H1 (cell line): Measurements from ENCODE around the gene THRB. TPM values are rescaled to one million over a fixed set of nuclear protein-coding genes. Genes with fewer than 3 reads are reported as not detected.

Experiments used
- CTBP2 ChIP-seq: IDR thresholded peaks from 2 replicates; pipeline ENCODE4 v1.7.0; 2011; ENCODE audit warnings: borderline replicate concordance, mild to moderate bottlenecking, moderate library complexity, mixed read lengths, low read length; ENCODE audit not compliant: insufficient read depth, insufficient read length
- HDAC2 ChIP-seq, 2 experiments: fragments of 300-600 bp in 1 of 2; sonication (generic) in 1 of 2; IDR thresholded peaks; 2 replicates each; pipeline ENCODE4 v1.6.1; 2011 to 2012; ENCODE audit warnings: low read depth in 2 of 2, low read length in 2 of 2, mild to moderate bottlenecking in 2 of 2, moderate library complexity in 2 of 2, borderline replicate concordance in 1 of 2, inconsistent platforms in 1 of 2
- SIRT6 ChIP-seq: IDR thresholded peaks from one replicate; pipeline ENCODE4 v1.7.1; 2012; ENCODE audit warnings: low read length, inconsistent platforms
- SIX5 ChIP-seq: IDR thresholded peaks from 2 replicates; pipeline ENCODE4 v1.6.1; 2011; ENCODE audit warnings: mild to moderate bottlenecking, low read depth, low read length
- SRF ChIP-seq: IDR thresholded peaks from 2 replicates; pipeline ENCODE4 v1.6.1; 2011; ENCODE audit warnings: mild to moderate bottlenecking, low read depth, low read length, moderate library complexity
- YY1 ChIP-seq: IDR thresholded peaks from 2 replicates; pipeline ENCODE4 v1.6.1; 2011; ENCODE audit warnings: low read depth, mild to moderate bottlenecking, low read length
- polyA plus RNA-seq, 7 experiments: library from polyadenylated mRNA; depleted of rRNA in 3 of 7; stranded (reverse) in 5 of 7; unstranded in 2 of 7; fragments of >200 nt in 5 of 7; fragments of 200-250 nt in 2 of 7; gene quantifications; 1 replicate in 5 of 7; 2 replicates in 1 of 7; 4 replicates in 1 of 7; pipeline versions ENCODE4 v1.2.1 to v1.2.3, GENCODE V29; 2011 to 2013; ENCODE audit warnings: missing spikeins in 2 of 7, mixed read lengths in 2 of 7
- total RNA-seq: library from RNA; stranded (reverse); fragmentation: NEBNext Ultra II Directional; extraction: Animal tissue kit (Norgen Biotek cat#: 25700); gene quantifications from 2 replicates; pipeline ENCODE4 v1.2.1, GENCODE V29; 2021
- TF ChIP-seq, protein P1 (sequence below): fragments of 300-600 bp; sonication (generic); IDR thresholded peaks from 2 replicates; pipeline ENCODE4 v1.7.1; 2012; ENCODE audit warnings: low read length, moderate library complexity, mild to moderate bottlenecking, inconsistent platforms; ENCODE audit not compliant: insufficient replicate concordance
- TF ChIP-seq, protein P2 (sequence below), 3 experiments: IDR thresholded peaks; 1 replicate in 2 of 3; 2 replicates in 1 of 3; pipeline versions ENCODE4 v1.5.1 to v1.6.1; 2011; ENCODE audit warnings: low read length in 3 of 3, mild to moderate bottlenecking in 3 of 3, inconsistent platforms in 2 of 3, low read depth in 1 of 3, moderate library complexity in 1 of 3; ENCODE audit not compliant: insufficient read depth in 1 of 3; ENCODE audit errors: control extremely low read depth in 1 of 3

The THRB gene
- total and polyA plus RNA-seq, 2 of the 8 experiments (the other 6 are each of a cell fraction or from before 2014, with no cell fraction given), result 0.98 to 3.9 TPM

GRCh38 chr3:24306518-24306917 is 188.1 kb downstream of the THRB start (continued):
- TF ChIP-seq, protein P1, sequence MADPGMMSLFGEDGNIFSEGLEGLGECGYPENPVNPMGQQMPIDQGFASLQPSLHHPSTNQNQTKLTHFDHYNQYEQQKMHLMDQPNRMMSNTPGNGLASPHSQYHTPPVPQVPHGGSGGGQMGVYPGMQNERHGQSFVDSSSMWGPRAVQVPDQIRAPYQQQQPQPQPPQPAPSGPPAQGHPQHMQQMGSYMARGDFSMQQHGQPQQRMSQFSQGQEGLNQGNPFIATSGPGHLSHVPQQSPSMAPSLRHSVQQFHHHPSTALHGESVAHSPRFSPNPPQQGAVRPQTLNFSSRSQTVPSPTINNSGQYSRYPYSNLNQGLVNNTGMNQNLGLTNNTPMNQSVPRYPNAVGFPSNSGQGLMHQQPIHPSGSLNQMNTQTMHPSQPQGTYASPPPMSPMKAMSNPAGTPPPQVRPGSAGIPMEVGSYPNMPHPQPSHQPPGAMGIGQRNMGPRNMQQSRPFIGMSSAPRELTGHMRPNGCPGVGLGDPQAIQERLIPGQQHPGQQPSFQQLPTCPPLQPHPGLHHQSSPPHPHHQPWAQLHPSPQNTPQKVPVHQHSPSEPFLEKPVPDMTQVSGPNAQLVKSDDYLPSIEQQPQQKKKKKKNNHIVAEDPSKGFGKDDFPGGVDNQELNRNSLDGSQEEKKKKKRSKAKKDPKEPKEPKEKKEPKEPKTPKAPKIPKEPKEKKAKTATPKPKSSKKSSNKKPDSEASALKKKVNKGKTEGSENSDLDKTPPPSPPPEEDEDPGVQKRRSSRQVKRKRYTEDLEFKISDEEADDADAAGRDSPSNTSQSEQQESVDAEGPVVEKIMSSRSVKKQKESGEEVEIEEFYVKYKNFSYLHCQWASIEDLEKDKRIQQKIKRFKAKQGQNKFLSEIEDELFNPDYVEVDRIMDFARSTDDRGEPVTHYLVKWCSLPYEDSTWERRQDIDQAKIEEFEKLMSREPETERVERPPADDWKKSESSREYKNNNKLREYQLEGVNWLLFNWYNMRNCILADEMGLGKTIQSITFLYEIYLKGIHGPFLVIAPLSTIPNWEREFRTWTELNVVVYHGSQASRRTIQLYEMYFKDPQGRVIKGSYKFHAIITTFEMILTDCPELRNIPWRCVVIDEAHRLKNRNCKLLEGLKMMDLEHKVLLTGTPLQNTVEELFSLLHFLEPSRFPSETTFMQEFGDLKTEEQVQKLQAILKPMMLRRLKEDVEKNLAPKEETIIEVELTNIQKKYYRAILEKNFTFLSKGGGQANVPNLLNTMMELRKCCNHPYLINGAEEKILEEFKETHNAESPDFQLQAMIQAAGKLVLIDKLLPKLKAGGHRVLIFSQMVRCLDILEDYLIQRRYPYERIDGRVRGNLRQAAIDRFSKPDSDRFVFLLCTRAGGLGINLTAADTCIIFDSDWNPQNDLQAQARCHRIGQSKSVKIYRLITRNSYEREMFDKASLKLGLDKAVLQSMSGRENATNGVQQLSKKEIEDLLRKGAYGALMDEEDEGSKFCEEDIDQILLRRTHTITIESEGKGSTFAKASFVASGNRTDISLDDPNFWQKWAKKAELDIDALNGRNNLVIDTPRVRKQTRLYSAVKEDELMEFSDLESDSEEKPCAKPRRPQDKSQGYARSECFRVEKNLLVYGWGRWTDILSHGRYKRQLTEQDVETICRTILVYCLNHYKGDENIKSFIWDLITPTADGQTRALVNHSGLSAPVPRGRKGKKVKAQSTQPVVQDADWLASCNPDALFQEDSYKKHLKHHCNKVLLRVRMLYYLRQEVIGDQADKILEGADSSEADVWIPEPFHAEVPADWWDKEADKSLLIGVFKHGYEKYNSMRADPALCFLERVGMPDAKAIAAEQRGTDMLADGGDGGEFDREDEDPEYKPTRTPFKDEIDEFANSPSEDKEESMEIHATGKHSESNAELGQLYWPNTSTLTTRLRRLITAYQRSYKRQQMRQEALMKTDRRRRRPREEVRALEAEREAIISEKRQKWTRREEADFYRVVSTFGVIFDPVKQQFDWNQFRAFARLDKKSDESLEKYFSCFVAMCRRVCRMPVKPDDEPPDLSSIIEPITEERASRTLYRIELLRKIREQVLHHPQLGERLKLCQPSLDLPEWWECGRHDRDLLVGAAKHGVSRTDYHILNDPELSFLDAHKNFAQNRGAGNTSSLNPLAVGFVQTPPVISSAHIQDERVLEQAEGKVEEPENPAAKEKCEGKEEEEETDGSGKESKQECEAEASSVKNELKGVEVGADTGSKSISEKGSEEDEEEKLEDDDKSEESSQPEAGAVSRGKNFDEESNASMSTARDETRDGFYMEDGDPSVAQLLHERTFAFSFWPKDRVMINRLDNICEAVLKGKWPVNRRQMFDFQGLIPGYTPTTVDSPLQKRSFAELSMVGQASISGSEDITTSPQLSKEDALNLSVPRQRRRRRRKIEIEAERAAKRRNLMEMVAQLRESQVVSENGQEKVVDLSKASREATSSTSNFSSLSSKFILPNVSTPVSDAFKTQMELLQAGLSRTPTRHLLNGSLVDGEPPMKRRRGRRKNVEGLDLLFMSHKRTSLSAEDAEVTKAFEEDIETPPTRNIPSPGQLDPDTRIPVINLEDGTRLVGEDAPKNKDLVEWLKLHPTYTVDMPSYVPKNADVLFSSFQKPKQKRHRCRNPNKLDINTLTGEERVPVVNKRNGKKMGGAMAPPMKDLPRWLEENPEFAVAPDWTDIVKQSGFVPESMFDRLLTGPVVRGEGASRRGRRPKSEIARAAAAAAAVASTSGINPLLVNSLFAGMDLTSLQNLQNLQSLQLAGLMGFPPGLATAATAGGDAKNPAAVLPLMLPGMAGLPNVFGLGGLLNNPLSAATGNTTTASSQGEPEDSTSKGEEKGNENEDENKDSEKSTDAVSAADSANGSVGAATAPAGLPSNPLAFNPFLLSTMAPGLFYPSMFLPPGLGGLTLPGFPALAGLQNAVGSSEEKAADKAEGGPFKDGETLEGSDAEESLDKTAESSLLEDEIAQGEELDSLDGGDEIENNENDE, result no peak
- TF ChIP-seq HDAC2 (IDR thresholded peaks at IDR 0.05; ENCODE audit: borderline replicate concordance in 1 of 2, low read depth in 2 of 2, low read length in 2 of 2), result no peak
- no peak for TF ChIP-seq SIRT6
- TF ChIP-seq SRF, result no peak
- TF ChIP-seq, protein P2, sequence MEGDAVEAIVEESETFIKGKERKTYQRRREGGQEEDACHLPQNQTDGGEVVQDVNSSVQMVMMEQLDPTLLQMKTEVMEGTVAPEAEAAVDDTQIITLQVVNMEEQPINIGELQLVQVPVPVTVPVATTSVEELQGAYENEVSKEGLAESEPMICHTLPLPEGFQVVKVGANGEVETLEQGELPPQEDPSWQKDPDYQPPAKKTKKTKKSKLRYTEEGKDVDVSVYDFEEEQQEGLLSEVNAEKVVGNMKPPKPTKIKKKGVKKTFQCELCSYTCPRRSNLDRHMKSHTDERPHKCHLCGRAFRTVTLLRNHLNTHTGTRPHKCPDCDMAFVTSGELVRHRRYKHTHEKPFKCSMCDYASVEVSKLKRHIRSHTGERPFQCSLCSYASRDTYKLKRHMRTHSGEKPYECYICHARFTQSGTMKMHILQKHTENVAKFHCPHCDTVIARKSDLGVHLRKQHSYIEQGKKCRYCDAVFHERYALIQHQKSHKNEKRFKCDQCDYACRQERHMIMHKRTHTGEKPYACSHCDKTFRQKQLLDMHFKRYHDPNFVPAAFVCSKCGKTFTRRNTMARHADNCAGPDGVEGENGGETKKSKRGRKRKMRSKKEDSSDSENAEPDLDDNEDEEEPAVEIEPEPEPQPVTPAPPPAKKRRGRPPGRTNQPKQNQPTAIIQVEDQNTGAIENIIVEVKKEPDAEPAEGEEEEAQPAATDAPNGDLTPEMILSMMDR (IDR thresholded peaks at IDR 0.05; ENCODE audit: control extremely low read depth in 1 of 3, insufficient read depth in 1 of 3, low read depth in 1 of 3, low read length in 3 of 3), result no peak
- no peak for TF ChIP-seq CTBP2
- no peak for TF ChIP-seq SIX5
- no peak for TF ChIP-seq YY1
